HG03558 (cell line): ENCODE measurements around the gene NHERF2.

ENCODE experiments used
- ATAC-seq: cut with Tn5 transposase; IDR thresholded peaks from one replicate; pipeline ENCODE4 v1.9.1; 2021; ENCODE audit warnings: moderate number of reproducible peaks; ENCODE audit not compliant: unreplicated experiment; ENCODE audit errors: extremely low read depth

NHERF2 gene

GRCh38 chr16:2026461-2027023 lies at the start of gene NHERF2:
Gene NHERF2 (plus strand): TSS chr16:2026902. CDS start chr16:2027006, 104 bp downstream.
- no peak for ATAC-seq

DNA sequence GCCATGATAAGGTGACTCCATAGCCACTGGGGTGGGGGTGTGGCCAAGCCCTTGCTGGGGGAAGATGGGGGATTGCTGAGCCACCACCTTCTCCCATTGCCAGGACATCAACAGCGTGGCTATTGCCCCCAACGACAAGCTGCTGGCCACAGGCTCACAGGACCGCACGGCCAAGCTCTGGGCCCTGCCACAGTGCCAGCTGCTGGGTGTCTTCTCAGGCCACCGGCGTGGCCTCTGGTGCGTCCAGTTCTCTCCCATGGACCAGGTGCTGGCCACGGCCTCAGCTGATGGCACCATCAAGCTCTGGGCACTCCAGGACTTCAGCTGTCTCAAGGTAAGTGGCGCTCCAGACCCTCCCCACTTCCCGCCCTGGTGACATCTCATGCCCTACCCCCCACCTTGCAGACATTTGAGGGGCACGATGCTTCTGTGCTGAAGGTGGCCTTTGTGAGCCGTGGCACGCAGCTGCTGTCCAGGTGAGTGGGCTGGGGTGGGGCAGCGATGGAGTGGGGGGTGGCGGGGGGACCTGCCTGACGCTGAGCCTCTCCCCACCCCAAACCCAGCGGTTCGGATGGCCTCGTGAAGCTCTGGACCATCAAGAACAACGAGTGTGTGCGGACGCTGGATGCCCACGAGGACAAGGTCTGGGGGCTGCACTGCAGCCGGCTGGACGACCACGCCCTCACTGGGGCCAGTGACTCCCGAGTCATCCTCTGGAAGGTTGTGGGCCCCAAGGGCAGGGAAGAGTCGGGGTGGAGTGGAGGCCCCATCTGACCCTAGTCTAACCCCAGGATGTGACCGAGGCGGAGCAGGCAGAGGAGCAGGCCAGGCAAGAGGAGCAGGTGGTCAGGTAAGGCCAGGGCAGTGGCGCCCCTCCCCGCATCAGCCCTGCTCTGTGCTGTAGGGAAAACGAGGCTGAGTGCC lies 49.5 kb upstream of the NHERF2 start:
- no peak for ATAC-seq

DNA sequence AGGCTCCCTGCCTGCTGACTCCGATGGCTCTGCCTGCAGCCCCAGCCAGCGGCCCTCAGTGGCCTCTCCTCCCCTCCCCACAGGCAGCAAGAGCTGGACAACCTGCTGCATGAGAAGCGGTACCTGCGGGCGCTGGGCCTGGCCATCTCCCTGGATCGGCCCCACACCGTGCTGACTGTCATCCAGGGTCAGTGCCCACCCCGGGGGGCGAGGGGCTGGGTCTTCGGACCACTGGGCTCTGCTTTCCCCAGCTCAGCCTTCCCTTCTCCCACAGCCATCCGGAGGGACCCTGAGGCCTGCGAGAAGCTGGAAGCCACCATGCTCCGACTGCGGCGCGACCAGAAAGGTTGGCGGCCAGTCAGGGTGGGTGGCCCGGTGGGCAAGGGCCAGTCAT lies 48.8 kb upstream of the NHERF2 start:
- no peak for ATAC-seq

- no peak for ATAC-seq
Measured at GRCh38 chr16:1978476-1979120, 48.1 kb upstream of the NHERF2 start.

DNA sequence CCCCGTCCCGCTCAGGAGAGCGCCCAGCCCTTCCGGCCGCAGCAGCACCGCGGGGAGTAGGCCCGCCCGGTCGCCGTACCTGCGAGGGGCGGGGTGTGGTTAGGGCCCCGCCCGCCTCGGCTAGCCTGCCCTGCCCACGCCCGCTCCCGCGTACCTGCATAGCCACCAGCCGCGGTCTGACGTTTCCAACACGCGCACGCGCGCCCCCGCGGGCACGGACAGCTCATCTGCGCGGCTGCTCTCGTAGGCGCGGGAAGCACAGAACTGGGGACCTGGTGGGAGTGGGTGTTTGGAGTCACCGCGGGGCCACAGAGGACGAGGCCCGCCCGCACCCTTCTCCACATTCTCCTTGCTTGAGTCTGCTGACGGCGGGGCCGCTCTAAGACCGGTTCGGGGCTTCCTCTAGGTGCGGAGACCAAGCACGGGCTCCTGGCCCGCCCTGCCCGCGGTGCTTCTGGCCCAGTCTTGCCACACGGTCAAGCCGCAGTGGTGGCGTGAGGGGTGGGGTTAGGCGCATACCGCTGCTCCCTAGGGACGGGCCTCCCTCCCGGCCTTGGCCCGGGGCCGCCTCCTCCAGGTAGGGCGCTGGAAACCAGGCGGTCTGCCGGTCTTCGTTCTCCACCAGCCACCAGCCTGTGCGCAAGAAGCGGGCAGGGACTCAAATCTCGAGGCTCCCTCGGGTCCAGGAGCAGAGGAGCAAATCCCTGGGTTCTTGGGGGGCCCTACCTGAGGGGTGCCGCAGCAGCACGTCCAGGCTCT lies 47.3 kb upstream of the NHERF2 start:
- no peak for ATAC-seq

- no peak for ATAC-seq
Measured at GRCh38 chr16:1980030-1980769, 46.5 kb upstream of the NHERF2 start.

DNA sequence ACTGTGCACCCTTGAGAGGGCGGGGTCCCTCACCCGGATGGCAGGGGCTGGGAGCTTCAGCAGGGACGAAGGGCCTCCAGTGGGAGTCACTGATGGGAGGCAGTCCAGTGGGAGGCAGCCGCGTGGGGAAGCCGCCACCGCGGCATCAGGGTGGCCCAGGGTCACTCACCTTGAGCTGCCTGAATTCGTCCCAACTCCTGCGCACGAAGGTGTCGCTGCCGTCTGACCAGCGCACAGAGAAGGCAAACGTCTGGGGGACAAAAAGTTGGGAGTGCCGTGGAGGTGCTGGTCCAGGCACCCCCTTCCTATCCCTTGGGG lies 46.0 kb upstream of the NHERF2 start:
- ATAC-seq: no peak

DNA sequence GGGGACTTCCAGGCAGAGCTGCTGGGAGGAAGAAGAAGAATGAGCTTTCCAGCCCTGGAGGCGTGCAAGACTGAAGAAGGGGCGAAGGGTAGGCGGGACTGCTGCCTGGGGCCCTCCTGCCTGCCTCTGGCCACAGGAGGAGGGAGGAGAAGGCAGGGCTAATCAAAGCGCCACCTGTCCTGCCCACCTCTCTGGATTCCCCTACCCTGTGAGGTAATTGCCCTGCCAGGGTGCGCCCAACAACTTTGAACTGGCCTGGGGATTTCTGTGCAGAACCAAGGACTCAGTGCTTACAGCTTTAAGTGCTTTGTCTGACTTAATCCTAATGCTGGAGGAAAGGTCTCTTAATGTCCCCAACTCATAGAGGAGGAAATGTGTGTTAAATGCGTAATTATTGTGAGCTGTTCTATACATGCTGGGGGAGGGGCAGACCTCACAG lies 45.3 kb upstream of the NHERF2 start, which contains the start of gene NOXO1:
TSS of gene NOXO1 (minus strand) at position 72 of the 439 bp plus-strand sequence. CDS start 290 bp downstream, outside the sequence.
- no peak for ATAC-seq

GRCh38 chr16:1982013-1982433 lies 44.7 kb upstream of the NHERF2 start:
- no peak for ATAC-seq

GRCh38 chr16:1982991-1983543 lies 43.6 kb upstream of the NHERF2 start:
- ATAC-seq: no peak

DNA sequence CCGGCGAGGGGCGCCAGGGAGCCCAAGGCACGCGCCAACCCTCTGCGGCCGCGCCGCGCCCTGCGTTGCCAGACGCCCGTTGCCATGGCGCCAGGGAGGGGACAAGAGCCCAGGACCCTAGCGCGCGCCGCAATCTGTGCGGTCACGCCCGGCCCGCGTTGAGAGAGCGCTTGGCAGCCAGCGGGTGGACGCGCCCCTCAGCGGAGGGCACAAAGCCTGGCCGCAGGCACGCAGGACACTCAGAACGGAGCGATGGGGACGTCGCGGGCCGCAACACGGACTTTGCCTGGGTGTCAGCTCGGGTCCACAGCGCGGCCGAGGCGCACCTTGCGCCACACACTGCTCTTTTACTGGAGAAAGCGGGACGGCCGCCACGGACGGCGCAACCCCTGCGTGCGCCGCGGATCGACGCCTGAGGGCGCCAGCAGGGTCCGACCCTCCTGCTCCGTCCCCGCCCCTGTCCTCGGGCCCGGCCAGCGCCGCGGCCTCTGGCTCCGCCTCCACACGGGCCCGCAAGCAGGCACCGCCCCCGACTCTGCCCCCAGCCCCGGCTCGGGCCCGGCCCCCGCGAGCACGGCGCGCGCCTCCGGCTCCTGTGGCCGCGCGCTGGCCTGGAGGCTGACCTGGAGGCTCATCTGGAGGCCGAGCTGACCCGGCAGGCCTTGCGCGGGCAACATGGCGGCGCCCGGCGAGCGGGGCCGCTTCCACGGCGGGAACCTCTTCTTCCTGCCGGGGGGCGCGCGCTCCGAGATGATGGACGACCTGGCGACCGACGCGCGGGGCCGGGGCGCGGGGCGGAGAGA lies 43.0 kb upstream of the NHERF2 start, which contains the start of gene GFER:
TSS of gene GFER (plus strand) at position 650 of the 803 bp plus-strand sequence. CDS start at position 676, 26 bp downstream.
- peak; percentile 62 for ATAC-seq

DNA sequence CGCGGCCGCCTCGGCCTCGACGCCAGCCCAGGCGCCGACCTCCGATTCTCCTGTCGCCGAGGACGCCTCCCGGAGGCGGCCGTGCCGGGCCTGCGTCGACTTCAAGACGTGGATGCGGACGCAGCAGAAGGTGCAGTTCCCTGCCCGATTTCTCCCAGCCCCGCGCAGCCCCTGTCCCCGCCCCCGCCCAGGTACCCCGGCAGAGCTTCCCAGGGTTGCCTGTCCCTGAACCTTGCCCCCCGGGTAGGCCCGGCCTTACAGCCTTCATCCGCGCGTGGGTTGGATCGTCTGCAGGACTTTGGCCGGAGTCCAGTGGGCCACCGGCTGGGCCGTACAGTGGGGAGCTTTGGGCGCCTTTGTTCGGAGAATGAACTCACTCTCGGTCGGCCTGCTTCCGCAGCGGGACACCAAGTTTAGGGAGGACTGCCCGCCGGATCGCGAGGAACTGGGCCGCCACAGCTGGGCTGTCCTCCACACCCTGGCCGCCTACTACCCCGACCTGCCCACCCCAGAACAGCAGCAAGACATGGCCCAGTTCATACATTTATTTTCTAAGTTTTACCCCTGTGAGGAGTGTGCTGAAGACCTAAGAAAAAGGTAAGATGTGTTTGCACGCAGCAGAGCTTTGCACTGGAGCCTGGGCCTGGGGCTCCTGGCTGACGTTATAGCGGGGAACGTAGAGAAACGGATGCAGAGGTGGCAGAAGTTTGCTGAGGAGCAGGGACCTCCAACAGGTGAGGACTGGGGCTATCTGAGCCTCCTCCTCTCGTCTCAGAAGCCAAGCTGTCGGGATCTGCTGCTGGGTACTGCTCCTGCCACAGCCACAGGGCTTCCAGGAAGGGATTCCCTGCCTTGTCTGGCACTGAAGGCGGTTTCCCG lies 42.1 kb upstream of the NHERF2 start:
- ATAC-seq: peak; percentile 2

DNA sequence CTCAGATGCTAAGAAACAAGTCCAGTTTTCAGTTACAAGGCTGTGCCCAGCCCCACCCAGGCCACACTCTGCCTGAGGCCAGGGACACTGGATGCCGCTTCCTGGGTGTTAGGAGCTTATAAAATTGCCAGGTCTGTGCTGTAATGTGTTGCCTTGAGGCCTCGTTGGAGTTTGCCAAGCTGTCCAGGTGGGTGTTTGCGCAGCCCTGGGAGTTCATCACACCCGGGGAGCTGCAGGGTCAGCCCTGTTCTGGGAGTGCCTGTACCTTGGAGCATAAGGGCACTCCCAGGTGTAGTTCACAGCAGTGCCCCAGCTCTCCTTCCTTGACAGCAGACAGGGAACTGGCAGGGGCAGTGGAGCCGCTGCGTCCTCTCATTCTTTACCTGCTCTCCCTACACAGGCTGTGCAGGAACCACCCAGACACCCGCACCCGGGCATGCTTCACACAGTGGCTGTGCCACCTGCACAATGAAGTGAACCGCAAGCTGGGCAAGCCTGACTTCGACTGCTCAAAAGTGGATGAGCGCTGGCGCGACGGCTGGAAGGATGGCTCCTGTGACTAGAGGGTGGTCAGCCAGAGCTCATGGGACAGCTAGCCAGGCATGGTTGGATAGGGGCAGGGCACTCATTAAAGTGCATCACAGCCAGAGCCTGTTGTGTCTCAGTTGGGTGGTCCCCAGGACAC lies 41.1 kb upstream of the NHERF2 start:
- ATAC-seq: no peak

GRCh38 chr16:1987198-1987597 lies 39.5 kb upstream of the NHERF2 start:
- ATAC-seq: no peak

- no peak for ATAC-seq
Measured at GRCh38 chr16:1989209-1990100, 37.2 kb upstream of the NHERF2 start, which contains the start of gene SYNGR3. Gene SYNGR3 (plus strand): TSS chr16:1989970. CDS start chr16:1990103, 133 bp downstream.

GRCh38 chr16:1990101-1990350 lies 36.7 kb upstream of the NHERF2 start:
- ATAC-seq: no peak
